GM21717 (cell line): ENCODE measurements around the gene KCNQ1.

Experiments used
- ATAC-seq: cut with Tn5 transposase; IDR thresholded peaks from one replicate; pipeline ENCODE4 v1.9.1; 2021; ENCODE audit warnings: mild to moderate bottlenecking, moderate library complexity; ENCODE audit not compliant: unreplicated experiment

KCNQ1 gene

DNA sequence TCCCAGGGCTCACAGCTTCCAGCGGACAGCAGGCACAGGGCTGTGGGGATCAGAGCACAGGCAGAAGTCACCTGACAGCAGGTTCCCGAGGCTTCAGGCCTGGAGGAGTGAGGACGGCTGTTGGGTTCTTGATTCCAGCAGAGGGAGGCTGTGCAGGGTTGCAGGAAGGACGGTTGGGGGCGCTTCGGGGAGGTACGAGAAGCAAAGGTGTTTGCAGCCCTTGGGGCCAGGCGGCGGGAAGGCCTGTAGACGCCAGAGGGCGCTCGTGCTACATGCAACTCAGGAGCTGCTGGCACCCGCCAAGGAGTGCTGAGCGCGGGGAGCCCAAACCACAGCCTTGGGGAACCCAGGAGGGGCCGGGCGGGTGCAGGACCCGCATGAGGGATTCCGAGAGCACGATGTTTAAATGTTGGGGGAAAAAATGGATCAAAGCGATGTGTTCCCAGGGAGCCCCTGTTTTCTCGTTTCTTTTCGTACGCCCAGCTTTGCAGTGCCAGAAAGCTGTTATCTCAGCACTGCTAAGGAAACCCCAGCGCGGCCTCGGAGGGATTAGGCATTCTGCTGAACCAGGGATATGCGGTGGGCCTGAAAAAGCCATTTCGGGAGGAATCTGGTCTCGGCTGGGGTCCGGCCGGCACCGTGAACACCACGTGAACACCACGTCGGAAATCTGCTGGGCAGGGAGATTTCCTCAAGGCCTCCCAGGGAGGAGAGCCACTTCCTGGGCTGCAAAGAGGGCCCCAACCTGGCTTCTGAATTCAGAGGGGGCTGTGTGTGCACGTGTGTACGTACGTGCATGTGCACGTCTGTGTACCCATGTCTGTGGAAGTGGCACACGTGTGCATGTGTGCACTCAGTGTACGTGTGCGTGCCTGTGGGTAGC is 88.1 kb downstream of the KCNQ1 start:
- peak; percentile 64 for ATAC-seq

DNA sequence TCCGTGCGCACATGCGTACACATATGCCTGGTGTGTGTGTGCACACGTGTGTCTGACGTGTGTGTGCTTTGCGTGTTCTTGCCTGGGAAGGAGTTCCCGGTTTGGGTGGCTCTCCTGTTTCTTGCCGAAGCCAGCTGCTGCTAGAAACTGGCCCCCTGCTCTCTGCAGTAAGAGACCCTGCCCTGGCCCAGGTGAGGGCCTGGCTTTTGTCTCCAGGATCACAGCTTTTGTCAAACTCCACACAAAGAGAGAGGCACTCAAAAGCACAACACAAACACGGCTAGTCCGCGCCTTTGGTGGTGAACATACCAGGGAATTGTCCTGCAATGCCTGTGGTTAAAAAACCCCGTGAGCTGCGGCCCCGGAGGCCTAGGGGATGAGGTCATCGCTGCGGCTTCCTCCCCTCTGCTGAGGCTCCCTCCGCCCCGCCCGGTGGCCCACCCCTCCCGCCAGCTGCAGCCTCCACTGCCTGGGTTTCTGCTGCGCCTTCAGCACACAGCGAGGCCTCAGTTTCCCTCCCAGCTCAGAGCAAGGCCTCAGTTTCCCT is 88.9 kb downstream of the KCNQ1 start:
- no peak for ATAC-seq

- ATAC-seq: no peak
Observed at GRCh38 chr11:2534134-2534956, 89.5 kb downstream of the KCNQ1 start.

GRCh38 chr11:2534957-2535672 is 90.3 kb downstream of the KCNQ1 start:
- no peak for ATAC-seq

DNA sequence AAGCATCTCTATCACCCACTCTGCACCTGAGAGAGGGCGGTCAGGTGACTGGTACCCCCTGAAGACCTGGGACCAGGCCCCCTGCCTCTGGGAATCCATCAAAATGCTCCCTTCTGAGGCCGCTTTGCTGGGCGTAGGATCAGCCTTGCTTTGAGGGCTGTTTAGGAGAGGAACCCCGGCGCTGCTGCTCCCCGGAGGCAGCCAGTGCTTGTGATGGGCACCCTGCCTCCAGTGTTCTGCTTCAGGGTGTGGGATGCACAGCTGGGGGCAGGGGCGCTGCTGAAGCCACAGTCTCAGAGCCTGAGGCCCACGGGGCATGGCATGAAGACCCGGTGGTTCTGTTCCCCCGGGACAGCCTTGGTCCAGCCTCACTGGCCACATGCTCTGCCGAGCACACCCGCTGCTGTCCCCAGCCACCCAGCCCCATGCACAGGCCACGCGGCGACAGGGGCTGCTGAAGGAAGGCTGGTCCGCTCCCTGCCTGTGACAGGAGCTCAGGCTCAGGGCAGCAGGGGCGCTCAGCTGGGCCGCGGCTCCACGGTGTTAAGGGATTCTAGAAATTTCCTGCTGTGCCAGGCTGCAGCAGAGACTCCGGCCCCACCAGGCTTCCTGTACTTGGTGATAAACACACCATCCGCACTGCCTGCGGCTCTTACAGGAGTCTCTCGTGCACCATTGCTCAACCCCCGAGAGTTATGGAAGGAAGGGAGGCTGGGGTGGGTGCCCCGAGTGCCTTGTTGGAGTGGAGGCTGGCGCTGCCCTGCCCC is 91.0 kb downstream of the KCNQ1 start:
- ATAC-seq: no peak

DNA sequence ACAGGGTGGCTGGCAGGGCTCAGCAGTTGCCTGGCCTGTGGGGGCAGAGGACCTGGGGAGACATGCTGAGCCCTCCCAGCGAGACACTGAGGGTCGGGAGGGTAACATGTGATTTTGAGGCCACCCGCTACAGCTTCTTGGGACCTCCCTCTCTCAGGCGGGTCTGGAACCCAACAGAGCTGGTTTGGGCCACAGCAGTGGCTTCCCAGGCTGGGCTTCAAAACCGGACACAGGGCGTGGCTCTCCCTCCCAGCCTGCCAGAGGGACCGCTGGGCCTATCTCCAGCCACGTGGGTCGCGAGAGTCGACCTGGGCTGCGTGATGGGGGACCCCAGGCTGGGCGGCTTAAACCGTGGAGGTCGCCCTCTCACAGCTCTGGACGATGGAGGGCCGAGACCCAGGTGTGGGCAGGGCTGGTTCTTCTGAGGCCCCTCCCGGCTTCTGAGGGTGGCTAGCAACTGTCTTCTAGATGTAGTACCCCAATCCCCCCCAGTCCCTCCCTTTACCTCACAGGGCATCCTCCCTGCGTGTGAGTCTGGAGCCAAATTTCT is 91.7 kb downstream of the KCNQ1 start:
- ATAC-seq: no peak

DNA sequence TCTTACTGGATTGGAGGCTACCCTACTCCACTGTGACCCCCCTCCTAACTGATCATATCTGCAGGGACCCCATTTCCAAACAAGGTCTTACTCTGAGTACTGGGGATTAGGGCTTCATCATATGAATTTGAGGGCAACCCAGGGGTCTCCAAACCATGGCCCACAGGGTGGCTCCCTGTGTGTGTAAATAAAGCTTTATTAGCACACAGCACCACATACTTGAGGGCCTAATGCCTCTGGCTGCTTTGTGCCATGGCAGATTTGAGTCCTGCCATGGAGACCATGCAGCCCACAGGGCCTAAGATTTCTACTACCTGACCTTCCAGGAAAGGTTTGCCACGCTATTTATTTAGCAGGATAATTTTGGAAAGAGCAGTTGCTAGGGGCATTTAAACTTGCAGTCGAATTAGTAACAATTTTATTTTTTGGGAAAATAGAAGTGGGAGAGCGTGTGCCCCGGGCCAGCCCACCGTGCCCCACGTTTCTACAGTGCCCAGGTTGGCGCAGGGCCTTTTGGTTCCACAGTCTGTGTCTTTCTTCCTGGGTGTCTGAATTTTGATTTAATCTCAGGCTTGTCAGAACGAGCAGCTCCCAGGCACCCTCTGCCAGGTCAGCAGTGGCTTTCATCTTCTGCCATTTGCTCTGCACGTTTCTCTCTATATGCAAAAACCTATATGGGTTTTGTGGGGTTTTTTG is 92.3 kb downstream of the KCNQ1 start:
- ATAC-seq: no peak

DNA sequence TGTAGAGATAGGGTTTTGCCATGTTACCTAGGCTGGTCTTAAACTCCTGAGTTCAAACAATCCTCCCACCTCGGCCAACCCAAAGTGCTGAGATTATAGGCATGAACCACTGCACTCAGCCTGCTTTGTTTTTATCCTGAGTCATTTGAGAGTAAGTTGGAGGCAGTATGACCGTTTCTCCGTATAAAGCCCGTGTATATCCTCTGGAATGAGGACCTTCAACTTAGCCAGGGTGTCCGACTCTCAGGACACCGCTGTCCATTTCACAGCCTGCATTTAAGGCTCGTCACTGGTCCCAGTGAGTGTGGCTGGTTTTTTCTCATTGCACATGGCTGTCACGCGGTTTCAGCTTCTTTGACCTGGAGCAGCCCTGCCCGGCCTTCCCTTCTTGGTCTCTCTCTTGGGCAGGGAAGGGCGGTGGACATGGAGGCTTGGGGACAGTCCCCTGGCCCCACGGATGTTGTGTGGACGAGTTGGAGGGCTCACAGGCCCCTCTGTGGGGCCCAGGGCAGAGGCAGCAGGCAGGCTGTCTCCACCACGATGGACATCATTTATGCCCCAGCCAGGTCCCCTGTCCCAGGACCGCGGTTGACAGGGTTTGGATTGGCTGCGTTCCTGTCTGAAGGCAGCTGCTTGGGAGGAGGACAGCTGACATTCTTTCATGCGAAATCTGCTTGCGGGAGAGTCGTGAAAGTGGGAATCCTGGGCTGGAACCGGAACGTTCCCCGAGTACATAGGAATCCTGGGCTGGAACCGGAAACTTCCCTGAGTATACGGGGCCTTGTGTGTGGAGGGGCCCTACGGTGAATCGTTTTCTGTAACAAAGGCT is 93.3 kb downstream of the KCNQ1 start:
- no peak for ATAC-seq

DNA sequence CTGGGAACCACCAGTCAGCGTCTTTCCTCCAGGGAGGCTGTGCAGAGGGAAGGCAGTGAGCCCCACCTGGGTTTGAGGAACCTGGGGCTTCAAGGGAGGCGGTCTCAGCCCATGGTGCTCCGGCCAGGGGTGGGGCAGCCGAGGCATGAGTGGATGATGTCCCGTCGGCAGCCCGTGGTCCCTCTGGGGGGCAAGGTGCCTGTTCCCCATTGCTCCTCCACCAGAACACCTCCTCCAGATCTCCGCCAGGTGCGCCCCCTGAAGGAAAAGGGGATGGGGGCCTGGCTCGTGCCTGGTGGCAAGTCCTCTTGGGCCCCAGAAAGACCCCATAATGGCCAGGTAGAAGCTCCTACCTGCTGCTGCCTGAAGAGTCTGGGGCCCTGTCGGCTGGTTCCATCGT is 94.1 kb downstream of the KCNQ1 start:
- no peak for ATAC-seq

DNA sequence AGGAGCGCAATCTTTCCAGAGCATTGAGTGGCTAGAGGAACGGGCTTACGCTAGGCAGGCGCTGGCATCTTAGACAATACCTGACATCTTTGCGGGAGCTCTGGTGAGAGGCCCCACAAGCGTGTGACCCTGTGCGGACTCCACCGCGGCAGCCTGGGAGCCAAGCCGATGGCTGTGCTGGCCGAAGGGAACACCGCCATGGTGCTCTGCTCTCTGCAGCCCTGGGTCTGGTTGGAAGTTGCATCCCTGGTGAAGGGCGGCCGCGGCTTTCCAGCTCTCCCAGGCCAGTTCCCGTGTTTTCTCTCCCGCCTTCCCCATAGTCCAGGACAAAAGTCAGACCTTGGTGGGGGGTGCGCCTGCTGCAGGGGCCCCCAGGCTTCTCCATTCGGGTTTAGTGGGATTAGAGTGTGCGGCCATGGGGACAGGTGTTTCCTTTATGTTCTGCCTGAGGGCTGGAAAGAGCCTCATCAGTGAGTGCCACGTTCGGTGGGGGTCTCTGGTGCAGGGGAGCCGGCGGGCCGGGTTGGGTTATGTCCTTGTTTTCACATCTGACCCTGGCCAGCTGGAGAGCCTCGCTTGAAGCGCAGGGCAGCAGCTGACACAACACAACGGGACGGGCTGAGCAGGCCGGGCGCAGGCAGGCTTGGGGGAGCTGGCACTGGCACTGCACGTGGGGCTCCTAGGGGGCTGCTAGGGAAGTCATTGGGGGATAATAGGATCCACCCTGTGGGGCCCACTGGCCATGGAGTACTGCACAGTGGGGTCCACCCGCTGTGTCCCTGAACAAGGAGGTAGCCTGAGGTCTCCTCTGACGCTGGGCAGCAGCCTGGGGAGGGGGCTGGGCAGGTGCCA is 94.8 kb downstream of the KCNQ1 start:
- no peak for ATAC-seq

DNA sequence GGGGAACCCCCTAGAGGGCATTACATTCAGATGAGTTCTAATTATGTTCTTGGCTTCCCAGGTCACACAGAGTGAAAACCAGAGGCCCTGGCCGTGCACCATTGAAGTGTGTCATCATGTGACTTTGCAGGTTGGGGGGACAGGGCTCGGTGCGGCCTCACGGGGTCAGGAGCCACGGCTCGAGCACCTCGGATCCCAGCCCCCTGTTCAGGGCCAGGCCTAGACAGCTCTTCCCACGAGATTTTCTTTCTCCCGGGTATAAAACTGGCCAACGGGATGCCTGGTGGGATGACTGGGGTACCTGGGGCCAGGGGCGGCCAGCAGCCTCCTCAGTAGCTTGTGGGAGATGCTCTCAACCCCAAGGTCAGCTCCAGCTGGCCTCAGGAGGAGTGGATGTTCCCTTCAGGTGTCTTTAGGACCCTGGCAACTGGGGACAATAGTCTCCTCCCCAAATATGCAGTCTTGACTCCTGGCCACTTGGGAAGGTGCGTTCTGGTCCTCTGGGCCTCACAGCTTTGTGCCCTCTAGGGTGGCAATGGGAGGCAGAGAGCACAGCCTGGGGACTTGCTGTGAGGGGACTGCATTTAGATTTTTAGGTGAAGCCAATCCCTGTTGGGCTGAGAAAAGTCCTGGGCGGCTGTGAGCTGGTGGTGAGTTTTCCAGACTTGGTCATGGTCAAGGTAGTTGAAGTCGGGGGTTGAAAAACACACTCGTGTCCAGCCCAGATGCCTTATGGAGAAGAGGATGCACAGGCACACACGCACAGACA is 95.6 kb downstream of the KCNQ1 start:
- no peak for ATAC-seq

- ATAC-seq: no peak
Observed at GRCh38 chr11:2540992-2541680, 96.3 kb downstream of the KCNQ1 start.

DNA sequence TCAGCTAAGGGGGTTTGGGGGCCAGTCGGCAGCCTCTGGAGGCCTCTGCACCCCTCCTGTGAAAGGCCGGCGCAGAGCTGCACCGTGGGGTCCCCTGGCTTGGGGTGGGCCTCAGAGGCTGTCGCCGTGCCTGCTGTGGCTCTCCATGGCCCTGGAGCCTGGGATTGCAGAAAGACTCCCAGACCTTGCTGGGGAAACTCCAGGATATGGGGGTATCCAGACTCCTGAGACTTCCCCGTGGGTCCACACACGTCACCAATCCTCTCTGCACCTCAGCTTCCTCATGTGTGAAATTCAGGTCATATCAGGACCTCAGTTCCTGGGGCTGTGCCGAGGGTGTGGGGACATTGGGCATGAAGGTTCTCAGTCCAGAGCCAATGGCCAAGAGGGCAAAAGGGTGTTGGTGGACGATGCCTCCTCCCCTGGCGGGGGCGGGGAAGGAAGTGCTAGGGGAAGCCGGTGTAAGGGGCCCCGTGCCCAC is 97.1 kb downstream of the KCNQ1 start:
- ATAC-seq: no peak

DNA sequence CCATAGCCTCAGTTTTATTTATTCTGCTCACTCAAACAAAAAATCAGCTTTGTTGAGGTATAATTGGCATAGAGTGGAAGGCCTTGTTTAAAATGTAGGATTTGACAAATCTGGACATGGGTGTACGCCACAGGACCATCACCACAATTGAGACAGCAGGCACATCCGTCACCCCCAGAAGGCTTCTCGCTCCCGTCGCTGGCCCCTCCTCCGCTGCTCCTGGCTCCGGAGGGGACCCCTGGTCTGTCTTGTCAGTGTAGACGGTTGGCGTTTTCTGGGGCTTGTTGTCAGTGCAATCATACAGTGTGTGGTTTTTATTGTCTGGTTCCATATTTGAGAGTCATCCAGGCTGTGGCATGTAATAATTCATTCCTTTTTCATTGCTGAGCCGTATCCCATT is 97.6 kb downstream of the KCNQ1 start:
- no peak for ATAC-seq

- ATAC-seq: no peak
Observed at GRCh38 chr11:2547806-2548205, 103.0 kb downstream of the KCNQ1 start.

DNA sequence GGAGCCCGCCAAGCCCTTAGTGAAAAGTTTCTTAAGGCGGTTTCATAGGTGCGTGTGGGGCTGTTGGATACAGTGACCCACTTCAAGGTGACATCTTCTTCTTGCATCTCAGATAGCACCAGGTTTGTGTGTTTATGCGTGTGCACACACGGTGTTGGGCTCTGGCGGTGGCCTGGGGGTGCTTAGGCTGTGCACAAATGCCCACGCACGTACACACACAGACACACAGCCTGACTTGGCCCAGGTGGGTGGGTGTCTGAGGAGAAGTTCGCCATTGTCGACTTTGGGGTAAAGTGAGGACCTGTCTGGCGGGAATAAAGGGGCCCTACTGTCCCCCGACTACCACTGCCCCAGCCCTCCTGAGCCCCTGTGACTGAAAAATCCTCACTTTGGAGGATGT is 103.8 kb downstream of the KCNQ1 start:
- ATAC-seq: no peak
